H9 (cell line): Measurements from ENCODE around the gene MEGF8. TPM values are rescaled to one million over a fixed set of nuclear protein-coding genes. Genes with fewer than 3 reads are reported as not detected.
A peak's percentile ranks its signal among the peaks of the same experiment; 100 is the strongest.

Experiments used
- DNase-seq: peaks from one replicate; pipeline ENCODE4 v3.0.0-alpha.2; 2017
- H2AFZ ChIP-seq: one replicate; pipeline ENCODE4 v1.6.1; 2013; ENCODE audit warnings: mild to moderate bottlenecking, low read length, control low read depth, moderate library complexity
- H2AK5ac ChIP-seq: 2 replicates; pipeline ENCODE4 v1.6.1; 2013; ENCODE audit warnings: low read length, control low read depth, mixed read lengths; ENCODE audit not compliant: insufficient read length
- H2BK120ac ChIP-seq: one replicate; pipeline ENCODE4 v1.6.1; 2013; ENCODE audit warnings: low read depth, mild to moderate bottlenecking, low read length, control low read depth, inconsistent platforms; ENCODE audit not compliant: poor library complexity, severe bottlenecking
- H2BK12ac ChIP-seq: 2 replicates; pipeline ENCODE4 v1.6.1; 2013; ENCODE audit warnings: low read length, control low read depth, mixed read lengths, low read depth; ENCODE audit not compliant: insufficient read length
- H2BK15ac ChIP-seq: 2 replicates; pipeline ENCODE4 v1.6.1; 2013; ENCODE audit warnings: low read depth, low read length, control low read depth
- H2BK20ac ChIP-seq: one replicate; pipeline ENCODE4 v1.6.1; 2013; ENCODE audit warnings: low read depth, mild to moderate bottlenecking, low read length, control low read depth, inconsistent platforms; ENCODE audit not compliant: poor library complexity, severe bottlenecking
- H2BK5ac ChIP-seq: 2 replicates; pipeline ENCODE4 v1.6.1; 2013; ENCODE audit warnings: low read length, control low read depth, mixed read lengths; ENCODE audit not compliant: insufficient read length
- H3K14ac ChIP-seq: 2 replicates; pipeline ENCODE4 v1.6.1; 2013; ENCODE audit warnings: low read length, control low read depth; ENCODE audit not compliant: insufficient read depth
- H3K18ac ChIP-seq: 2 replicates; pipeline ENCODE4 v1.6.1; 2013; ENCODE audit warnings: low read depth, mild to moderate bottlenecking, mixed read lengths, low read length, control low read depth; ENCODE audit not compliant: insufficient read length
- H3K23ac ChIP-seq: 2 replicates; pipeline ENCODE4 v1.6.1; 2013; ENCODE audit warnings: low read length, control low read depth, mixed read lengths, low read depth; ENCODE audit not compliant: insufficient read length
- H3K23me2 ChIP-seq: 2 replicates; pipeline ENCODE4 v1.6.1; 2013; ENCODE audit warnings: low read depth, mild to moderate bottlenecking, mixed read lengths, low read length, control low read depth; ENCODE audit not compliant: insufficient read length, poor library complexity, severe bottlenecking
- H3K27ac ChIP-seq: 2 replicates; pipeline ENCODE4 v1.5.1; 2013; ENCODE audit warnings: low read length, control low read depth, mixed read lengths, low read depth; ENCODE audit not compliant: insufficient read length
- H3K27me3 ChIP-seq: 2 replicates; pipeline ENCODE4 v1.6.1; 2013; ENCODE audit warnings: low read length, control low read depth, inconsistent platforms; ENCODE audit not compliant: insufficient read depth
- H3K4ac ChIP-seq: 2 replicates; pipeline ENCODE4 v1.6.1; 2013; ENCODE audit warnings: low read depth, mild to moderate bottlenecking, control low read depth, inconsistent platforms, low read length, moderate library complexity
- H3K4me1 ChIP-seq: 2 replicates; pipeline ENCODE4 v1.6.1; 2013; ENCODE audit warnings: low read length, control low read depth, inconsistent platforms; ENCODE audit not compliant: insufficient read depth
- H3K4me2 ChIP-seq: 2 replicates; pipeline ENCODE4 v1.6.1; 2013; ENCODE audit warnings: low read length, control low read depth, mixed read lengths; ENCODE audit not compliant: insufficient read length, insufficient read depth
- H3K56ac ChIP-seq: 2 replicates; pipeline ENCODE4 v1.6.1; 2013; ENCODE audit warnings: low read depth, mild to moderate bottlenecking, mixed read lengths, low read length, control low read depth; ENCODE audit not compliant: insufficient read length
- H3K79me1 ChIP-seq: 2 replicates; pipeline ENCODE4 v1.6.1; 2013; ENCODE audit warnings: low read depth, mild to moderate bottlenecking, moderate library complexity, low read length, control low read depth, inconsistent platforms; ENCODE audit not compliant: insufficient read depth, poor library complexity, severe bottlenecking
- H3K79me2 ChIP-seq: 2 replicates; pipeline ENCODE4 v1.6.1; 2013; ENCODE audit warnings: low read length, control low read depth, inconsistent platforms; ENCODE audit not compliant: insufficient read depth
- H3K9ac ChIP-seq: 2 replicates; pipeline ENCODE4 v1.6.1; 2013; ENCODE audit warnings: low read length, control low read depth, mixed read lengths; ENCODE audit not compliant: insufficient read length; ENCODE audit errors: extremely low read depth
- H3K9me3 ChIP-seq: one replicate; pipeline ENCODE4 v1.6.1; 2013; ENCODE audit warnings: low read depth, low read length, inconsistent platforms; ENCODE audit not compliant: control insufficient read depth
- H3T11ph ChIP-seq: one replicate; pipeline ENCODE4 v1.6.1; 2013; ENCODE audit warnings: mild to moderate bottlenecking, low read length, control low read depth, inconsistent platforms
- H4K20me1 ChIP-seq: one replicate; pipeline ENCODE4 v1.6.1; 2013; ENCODE audit not compliant: control insufficient read depth, insufficient read length, insufficient read depth
- H4K5ac ChIP-seq: 2 replicates; pipeline ENCODE4 v1.6.1; 2013; ENCODE audit warnings: low read depth, mild to moderate bottlenecking, mixed read lengths, low read length, control low read depth; ENCODE audit not compliant: insufficient read length
- H4K8ac ChIP-seq: replicated peaks from 2 replicates; pipeline ENCODE4 v1.6.1; 2013; ENCODE audit warnings: low read length, control low read depth, mixed read lengths, low read depth; ENCODE audit not compliant: insufficient read length
- H4K91ac ChIP-seq: 2 replicates; pipeline ENCODE4 v1.6.1; 2013; ENCODE audit warnings: low read depth, mild to moderate bottlenecking, moderate library complexity, mixed read lengths, low read length, control low read depth; ENCODE audit not compliant: insufficient read length
- H3K27ac Mint-ChIP-seq, 3 experiments: 2 replicates in 2 of 3; 3 replicates in 1 of 3; pipeline ENCODE4 v1.8.0; 2020 to 2021; ENCODE audit warnings: mixed read lengths in 3 of 3, mild to moderate bottlenecking in 1 of 3, moderate library complexity in 1 of 3
- H3K27me3 Mint-ChIP-seq: 2 replicates; pipeline ENCODE4 v1.8.0; 2021; ENCODE audit warnings: low read depth, mild to moderate bottlenecking, moderate library complexity, mixed read lengths
- H3K36me3 Mint-ChIP-seq, 3 experiments: 2 replicates in 2 of 3; 3 replicates in 1 of 3; pipeline ENCODE4 v1.8.0; 2020 to 2021; ENCODE audit warnings: low read depth in 3 of 3, mixed read lengths in 3 of 3; ENCODE audit not compliant: insufficient read depth in 1 of 3
- H3K4me1 Mint-ChIP-seq, 2 experiments: 2 replicates each; pipeline ENCODE4 v1.8.0; 2020; ENCODE audit warnings: mixed read lengths in 2 of 2
- H3K4me3 Mint-ChIP-seq, 2 experiments: 2 replicates in 1 of 2; 3 replicates in 1 of 2; pipeline ENCODE4 v1.8.0; 2020 to 2021; ENCODE audit warnings: mild to moderate bottlenecking in 2 of 2, mixed read lengths in 2 of 2, moderate library complexity in 1 of 2
- H3K9me3 Mint-ChIP-seq, 2 experiments: 2 replicates in 1 of 2; 3 replicates in 1 of 2; pipeline ENCODE4 v1.8.0; 2020; ENCODE audit warnings: mild to moderate bottlenecking in 2 of 2, mixed read lengths in 2 of 2, moderate library complexity in 1 of 2
- WGBS: extraction: QIAGEN DNeasy Blood & Tissue Kit; methylation state at CpG from one replicate; pipeline ENCODE4 v1.1.7; 2013; ENCODE audit warnings: missing lambda C conversion rate, low lambda C conversion rate, mixed read lengths; ENCODE audit not compliant: insufficient read length; ENCODE audit errors: extremely low coverage; 5-methylcytosine and 5-hydroxymethylcytosine counted together
- total RNA-seq: library from RNA; stranded (reverse); gene quantifications from 2 replicates; pipeline ENCODE4 v1.2.1, GENCODE V29; 2021
- TF ChIP-seq, protein P1 (sequence below): fragments of 200-600 bp; sonication (generic); conservative IDR thresholded peaks from 3 replicates; pipeline ENCODE4 v1.8.0; 2021; ENCODE audit warnings: antibody characterized with exemption, mild to moderate bottlenecking

MEGF8 gene
- total RNA-seq, 1 experiment from 2014 or later = 28.4 TPM

DNA sequence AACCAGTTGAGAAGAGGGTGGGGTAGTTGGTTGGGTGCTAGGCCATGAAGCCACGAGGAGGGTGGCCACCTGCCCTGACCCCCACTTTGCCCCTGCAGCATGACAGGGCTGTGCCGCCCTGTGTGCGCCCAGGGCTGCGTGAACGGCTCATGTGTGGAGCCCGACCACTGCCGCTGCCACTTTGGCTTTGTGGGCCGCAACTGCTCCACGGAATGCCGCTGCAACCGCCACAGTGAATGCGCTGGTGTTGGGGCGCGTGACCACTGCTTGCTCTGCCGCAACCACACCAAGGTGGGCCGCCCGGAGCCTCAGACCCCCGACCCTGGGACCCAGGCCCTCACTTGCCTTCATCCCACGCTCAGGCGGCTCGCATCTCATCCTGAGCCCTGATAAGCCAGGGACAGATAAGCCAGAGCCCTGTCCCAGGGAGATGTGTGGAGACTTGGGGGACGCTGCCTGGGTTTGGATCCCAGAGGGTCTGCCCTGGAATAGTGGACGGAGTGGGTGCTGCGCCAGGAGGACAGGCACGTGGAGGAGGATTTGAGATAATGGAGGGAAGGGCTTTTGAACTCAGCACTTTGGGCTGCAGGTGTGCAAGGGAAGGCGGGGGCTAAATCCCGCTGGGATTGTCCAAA is 44.1 kb downstream of the MEGF8 start:
- peak overlapping the region; percentile 26 to 95 (median 91); a peak in 5 of 7 replicates for H3K27ac Mint-ChIP-seq

More for the DNA sequence above, 44.1 kb downstream of the MEGF8 start:
- Histone ChIP-seq H3K23me2 (peaks cover 3% of the 10 kb centered on the region), H4K5ac (no peak overlapping the region), H3T11ph (no peak overlapping the region), H3K27me3 (no peaks in the 10 kb centered on the region), H3K79me2 (no peaks in the 10 kb centered on the region), H2BK5ac (no peak overlapping the region), H2BK15ac (no peak overlapping the region), H4K20me1 (no peaks in the 10 kb centered on the region), H3K23ac (no peak overlapping the region), H4K91ac (no peak overlapping the region), H2BK12ac (no peak overlapping the region), H3K14ac (no peak overlapping the region), H3K4me1 (peaks cover 5% of the 10 kb centered on the region; the same call in 1 of the 2 replicates), H3K9me3 (no peaks in the 10 kb centered on the region), H2AK5ac (no peak overlapping the region), H2BK120ac (no peak overlapping the region), H3K9ac (no peak overlapping the region), H3K27ac (no peak overlapping the region), H3K4ac (no peak overlapping the region), H4K8ac (no peak overlapping the region), H3K79me1 (no peaks in the 10 kb centered on the region), H2BK20ac (no peak overlapping the region), H2AFZ (no peak overlapping the region), H3K4me2 (peak overlapping the region; percentile 36), H3K18ac (no peak overlapping the region), H3K56ac (no peak overlapping the region)
- Mint-ChIP-seq H3K27me3 (peaks cover 1% of the 10 kb centered on the region; the same call in 1 of the 2 replicates), H3K4me1 (peaks cover 38 to 48% of the 10 kb centered on the region in 2 experiments), H3K36me3 (peaks cover 25 to 36% (median 32%) of the 10 kb centered on the region in 3 experiments), H3K9me3 (peaks cover 3 to 4% of the 10 kb centered on the region in 2 experiments; a peak in 3 of 5 replicates), H3K4me3 (peak overlapping the region in 1 of 2 experiments; percentile 43; a peak in 2 of 5 replicates)
- DNase-seq = no peak
- no CpG with 5 or more reads among the region's 27 CpGs for WGBS
- TF ChIP-seq, protein P1, sequence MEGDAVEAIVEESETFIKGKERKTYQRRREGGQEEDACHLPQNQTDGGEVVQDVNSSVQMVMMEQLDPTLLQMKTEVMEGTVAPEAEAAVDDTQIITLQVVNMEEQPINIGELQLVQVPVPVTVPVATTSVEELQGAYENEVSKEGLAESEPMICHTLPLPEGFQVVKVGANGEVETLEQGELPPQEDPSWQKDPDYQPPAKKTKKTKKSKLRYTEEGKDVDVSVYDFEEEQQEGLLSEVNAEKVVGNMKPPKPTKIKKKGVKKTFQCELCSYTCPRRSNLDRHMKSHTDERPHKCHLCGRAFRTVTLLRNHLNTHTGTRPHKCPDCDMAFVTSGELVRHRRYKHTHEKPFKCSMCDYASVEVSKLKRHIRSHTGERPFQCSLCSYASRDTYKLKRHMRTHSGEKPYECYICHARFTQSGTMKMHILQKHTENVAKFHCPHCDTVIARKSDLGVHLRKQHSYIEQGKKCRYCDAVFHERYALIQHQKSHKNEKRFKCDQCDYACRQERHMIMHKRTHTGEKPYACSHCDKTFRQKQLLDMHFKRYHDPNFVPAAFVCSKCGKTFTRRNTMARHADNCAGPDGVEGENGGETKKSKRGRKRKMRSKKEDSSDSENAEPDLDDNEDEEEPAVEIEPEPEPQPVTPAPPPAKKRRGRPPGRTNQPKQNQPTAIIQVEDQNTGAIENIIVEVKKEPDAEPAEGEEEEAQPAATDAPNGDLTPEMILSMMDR = no peak
